ENCODE data around the gene TBCD.

TBCD gene

DNA sequence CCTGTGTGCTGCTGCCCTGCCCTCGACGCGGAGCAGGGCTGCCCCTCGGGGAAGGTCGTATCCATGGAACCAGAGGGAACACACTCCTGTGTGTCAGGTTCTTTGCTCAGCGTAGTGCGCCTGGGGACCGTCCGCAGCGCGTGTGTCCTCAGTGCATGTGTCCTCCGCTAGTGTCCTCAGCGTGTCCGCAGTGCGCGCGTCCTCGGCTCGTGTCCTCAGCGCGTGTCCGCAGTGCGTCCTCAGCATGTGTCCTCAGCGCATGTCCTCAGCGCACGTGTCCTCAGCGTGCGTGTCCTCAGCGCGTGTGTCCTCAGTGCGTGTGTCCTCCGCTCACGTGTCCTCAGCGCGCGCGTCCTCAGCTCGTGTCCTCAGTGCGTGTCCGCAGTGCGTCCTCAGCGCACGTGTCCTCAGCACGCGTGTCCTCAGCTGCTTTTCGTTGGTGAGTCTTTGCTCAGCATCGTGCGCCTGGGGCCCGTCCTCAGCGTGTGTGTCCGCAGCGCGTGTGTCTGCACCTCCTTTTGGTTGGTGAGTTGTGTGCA, 147.2 kb downstream of the TBCD start:
- no peak overlapping the region for H3K27ac ChIP-seq
- TF ChIP-seq ZFX (IDR thresholded peaks at IDR 0.05; ENCODE audit: borderline replicate concordance) = no peak
- TF ChIP-seq, protein P1, sequence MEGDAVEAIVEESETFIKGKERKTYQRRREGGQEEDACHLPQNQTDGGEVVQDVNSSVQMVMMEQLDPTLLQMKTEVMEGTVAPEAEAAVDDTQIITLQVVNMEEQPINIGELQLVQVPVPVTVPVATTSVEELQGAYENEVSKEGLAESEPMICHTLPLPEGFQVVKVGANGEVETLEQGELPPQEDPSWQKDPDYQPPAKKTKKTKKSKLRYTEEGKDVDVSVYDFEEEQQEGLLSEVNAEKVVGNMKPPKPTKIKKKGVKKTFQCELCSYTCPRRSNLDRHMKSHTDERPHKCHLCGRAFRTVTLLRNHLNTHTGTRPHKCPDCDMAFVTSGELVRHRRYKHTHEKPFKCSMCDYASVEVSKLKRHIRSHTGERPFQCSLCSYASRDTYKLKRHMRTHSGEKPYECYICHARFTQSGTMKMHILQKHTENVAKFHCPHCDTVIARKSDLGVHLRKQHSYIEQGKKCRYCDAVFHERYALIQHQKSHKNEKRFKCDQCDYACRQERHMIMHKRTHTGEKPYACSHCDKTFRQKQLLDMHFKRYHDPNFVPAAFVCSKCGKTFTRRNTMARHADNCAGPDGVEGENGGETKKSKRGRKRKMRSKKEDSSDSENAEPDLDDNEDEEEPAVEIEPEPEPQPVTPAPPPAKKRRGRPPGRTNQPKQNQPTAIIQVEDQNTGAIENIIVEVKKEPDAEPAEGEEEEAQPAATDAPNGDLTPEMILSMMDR (IDR thresholded peaks at IDR 0.05) = no peak

DNA sequence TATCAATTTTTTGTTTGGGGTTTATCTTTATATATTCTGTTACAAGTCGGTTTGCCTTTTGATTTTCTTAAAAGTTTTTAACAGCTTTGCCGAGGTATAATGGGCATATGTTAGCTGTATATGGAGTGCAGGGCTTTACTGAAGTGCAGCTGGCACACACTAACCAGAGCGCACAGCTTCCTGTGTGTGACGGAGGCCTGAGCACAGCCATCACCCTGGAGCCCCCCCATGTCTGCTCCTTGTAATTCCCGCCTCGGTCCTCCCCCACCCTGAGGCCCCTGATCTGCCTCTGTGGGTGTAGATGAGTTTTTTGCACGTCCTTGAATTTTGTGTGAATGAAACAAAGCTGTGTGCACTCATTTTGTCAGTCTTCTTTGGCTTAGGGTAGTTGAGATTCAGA, 148.1 kb downstream of the TBCD start:
- no peak overlapping the region for H3K27ac ChIP-seq

DNA sequence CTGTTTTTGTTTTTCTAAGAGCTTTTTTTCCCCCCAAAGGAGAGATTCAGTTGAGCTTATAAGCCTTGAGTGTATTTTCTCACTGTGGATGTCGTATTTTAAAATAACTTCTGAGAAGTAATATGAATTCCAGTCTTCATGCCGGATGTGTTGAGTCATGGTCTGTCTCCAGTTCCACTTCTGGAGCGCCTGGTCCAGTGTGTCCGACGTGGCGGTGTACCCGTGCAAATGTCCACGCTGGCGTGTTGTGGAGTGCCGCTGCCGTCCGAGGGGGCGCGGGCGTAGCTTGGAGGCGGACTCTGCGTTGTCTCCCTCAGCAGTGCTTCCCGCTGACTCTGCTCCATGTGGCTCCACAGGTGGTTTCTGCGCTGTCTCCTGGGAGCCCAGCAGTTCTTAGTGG, 148.9 kb downstream of the TBCD start:
- no peak overlapping the region for H3K27ac ChIP-seq
- TF ChIP-seq, protein P1 (IDR thresholded peaks at IDR 0.05) = no peak
- no peak for TF ChIP-seq ZFX (IDR thresholded peaks at IDR 0.05; ENCODE audit: borderline replicate concordance)

More for the DNA sequence above, 148.1 kb downstream of the TBCD start:
- TF ChIP-seq, protein P1 (IDR thresholded peaks at IDR 0.05) = no peak
- TF ChIP-seq ZFX (IDR thresholded peaks at IDR 0.05; ENCODE audit: borderline replicate concordance) = no peak

DNA sequence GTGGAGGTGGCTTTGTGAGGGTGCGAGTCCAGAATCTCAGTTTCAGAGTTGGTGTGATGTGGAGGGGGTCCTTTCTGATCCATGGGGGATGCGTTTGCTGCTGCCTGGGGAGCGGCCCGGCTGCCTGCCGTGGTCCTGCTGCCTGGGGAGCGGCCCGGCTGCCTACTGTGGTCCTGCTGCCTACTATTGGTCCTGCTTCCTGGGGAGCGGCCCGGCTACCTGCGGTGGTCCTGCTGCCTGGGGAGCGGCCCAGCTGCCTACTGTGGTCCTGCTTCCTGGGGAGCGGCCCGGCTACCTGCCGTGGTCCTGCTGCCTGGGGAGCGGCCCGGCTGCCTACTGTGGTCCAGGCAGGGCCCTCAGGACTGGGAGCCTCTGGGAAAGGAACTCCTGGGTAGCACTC, 149.5 kb downstream of the TBCD start:
- TF ChIP-seq, protein P1 (IDR thresholded peaks at IDR 0.05) = no peak
- no peak for TF ChIP-seq ZFX (IDR thresholded peaks at IDR 0.05; ENCODE audit: borderline replicate concordance)
- no peak overlapping the region for H3K27ac ChIP-seq

DNA sequence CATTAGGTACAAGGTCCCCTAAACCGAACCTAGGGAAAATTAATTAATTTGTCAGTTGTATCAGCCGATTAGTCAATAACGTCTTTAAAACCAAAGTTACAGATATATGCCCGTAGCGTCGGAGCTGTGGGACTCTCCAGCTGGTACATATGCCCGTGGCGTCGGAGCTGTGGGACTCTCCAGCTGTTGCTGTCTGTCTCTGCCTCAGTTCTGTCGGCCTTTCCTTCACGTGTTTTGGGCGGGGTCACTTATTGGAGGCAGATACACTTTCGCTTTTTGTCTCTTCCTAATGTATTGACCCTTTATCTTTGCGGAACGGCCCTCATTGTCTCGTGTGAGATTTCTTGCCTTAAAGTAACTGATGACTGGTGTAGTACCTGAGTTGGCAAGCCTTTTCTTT, 150.0 kb downstream of the TBCD start:
- H3K27ac ChIP-seq = no peak overlapping the region
- TF ChIP-seq, protein P1 (IDR thresholded peaks at IDR 0.05) = no peak
- TF ChIP-seq ZFX (IDR thresholded peaks at IDR 0.05; ENCODE audit: borderline replicate concordance) = no peak

DNA sequence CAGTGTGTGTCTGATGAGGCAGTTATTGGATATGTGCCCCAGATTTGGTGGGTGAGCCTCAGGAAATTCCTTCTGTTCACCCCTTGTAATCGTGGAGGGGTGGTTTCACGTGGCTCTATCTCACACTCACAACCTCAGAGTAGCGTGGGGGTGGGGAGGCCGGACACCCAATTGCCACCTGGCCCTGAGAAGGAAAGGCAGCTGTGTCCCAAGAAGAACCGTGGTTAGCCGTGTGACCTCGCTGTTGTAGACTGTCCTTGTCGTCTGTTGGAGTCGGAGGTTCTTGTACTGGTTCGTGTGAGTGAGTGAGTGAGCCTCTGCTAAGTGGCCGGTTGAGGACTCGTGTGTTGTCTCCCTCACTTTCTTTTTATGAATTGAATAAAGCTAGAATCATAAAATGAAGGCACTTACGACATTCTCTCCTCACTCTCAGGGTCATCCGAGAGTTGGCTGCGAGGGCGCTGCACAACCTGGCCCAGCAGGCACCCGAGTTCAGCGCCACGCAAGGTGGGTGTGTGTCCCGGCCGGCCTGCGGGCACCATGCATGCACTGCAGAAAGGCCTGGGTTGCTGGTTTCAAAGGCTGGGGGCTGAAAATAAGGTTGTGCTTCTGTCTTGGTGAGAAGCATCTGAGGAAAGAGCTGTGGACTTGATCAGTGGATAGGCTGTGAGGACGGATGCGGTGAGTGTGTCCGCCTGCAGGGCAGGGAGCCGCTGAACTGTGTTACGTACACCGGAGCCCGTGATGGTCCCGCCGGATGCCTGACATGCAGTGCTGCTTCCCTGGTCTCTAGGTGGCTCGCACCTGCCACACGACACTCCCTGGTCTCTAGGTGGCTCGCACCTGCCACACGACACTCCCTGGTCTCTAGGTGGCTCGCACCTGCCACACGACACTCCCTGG, 151.4 kb downstream of the TBCD start:
- no peak for TF ChIP-seq ZFX (IDR thresholded peaks at IDR 0.05; ENCODE audit: borderline replicate concordance)
- TF ChIP-seq, protein P1 (IDR thresholded peaks at IDR 0.05) = no peak
- H3K27ac ChIP-seq = no peak overlapping the region

DNA sequence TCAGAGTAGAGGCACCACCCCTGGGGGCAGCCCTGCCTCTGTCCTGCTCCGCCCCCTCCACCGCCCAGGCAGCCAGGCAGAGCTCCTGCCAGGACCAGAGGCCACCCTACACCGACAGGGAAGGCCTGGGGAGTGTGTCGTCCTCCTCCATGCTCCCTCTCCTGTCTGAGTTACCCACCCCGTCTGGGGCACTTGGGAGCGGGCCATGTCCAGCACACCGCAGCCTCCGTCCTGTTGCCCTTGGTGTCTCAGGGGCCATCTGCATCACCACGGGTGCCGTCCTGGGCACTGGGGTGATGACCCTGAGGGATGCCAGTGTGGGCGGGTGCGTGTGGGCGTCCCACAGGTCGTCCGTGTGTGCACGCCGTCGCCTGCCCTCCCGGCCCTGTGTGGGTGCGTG, 153.3 kb downstream of the TBCD start:
- no peak overlapping the region for H3K27ac ChIP-seq
- TF ChIP-seq, protein P1 (IDR thresholded peaks at IDR 0.05) = no peak
- no peak for TF ChIP-seq ZFX (IDR thresholded peaks at IDR 0.05; ENCODE audit: borderline replicate concordance)

Data from 22Rv1 (cell line).